GM12878 (cell line): ENCODE measurements around the gene SFI1. TPM values are rescaled to one million over a fixed set of nuclear protein-coding genes. Genes with fewer than 3 reads are reported as not detected.

Experiments
- BCL11A ChIP-seq: IDR thresholded peaks from 2 replicates; pipeline ENCODE4 v1.6.1; 2011; ENCODE audit warnings: low read depth, low read length
- CHD2 ChIP-seq: IDR thresholded peaks from 2 replicates; pipeline ENCODE4 v1.6.1; 2011; ENCODE audit warnings: low read depth, low read length, improper control_type of control experiment, borderline replicate concordance
- HCFC1 ChIP-seq: fragments of 150-350 bp; IDR thresholded peaks from 2 replicates; pipeline ENCODE4 v1.6.1; 2014; ENCODE audit warnings: low read length
- JUNB ChIP-seq: IDR thresholded peaks from 2 replicates; pipeline ENCODE4 v1.6.1; 2016; ENCODE audit warnings: antibody characterized with exemption, mild to moderate bottlenecking
- NFYB ChIP-seq: IDR thresholded peaks from 2 replicates; pipeline ENCODE4 v1.6.1; 2011; ENCODE audit warnings: low read depth, mild to moderate bottlenecking, low read length, improper control_type of control experiment, moderate library complexity; ENCODE audit not compliant: insufficient read depth
- PKNOX1 ChIP-seq: fragments of 450-650 bp; IDR thresholded peaks from 2 replicates; pipeline ENCODE4 v1.6.1; 2016; ENCODE audit warnings: mild to moderate bottlenecking
- POLR2A ChIP-seq: IDR thresholded peaks from 2 replicates; pipeline ENCODE4 v1.6.1; 2011; ENCODE audit warnings: low read depth, mild to moderate bottlenecking, low read length
- RAD51 ChIP-seq: fragments of 450-650 bp; IDR thresholded peaks from 2 replicates; pipeline ENCODE4 v1.6.1; 2016; ENCODE audit warnings: moderate library complexity, mild to moderate bottlenecking, inconsistent platforms
- SUZ12 ChIP-seq: fragments of 200-600 bp; sonication (generic); IDR thresholded peaks from one replicate; pipeline ENCODE4 v1.6.1; 2018; ENCODE audit warnings: antibody characterized with exemption, mild to moderate bottlenecking; ENCODE audit not compliant: unreplicated experiment
- USF1 ChIP-seq: IDR thresholded peaks from 2 replicates; pipeline ENCODE4 v1.6.1; 2011; ENCODE audit warnings: borderline replicate concordance, low read depth, mild to moderate bottlenecking, moderate library complexity, mixed read lengths, low read length; ENCODE audit not compliant: insufficient read depth; ENCODE audit errors: extremely low read length
- ZNF274 ChIP-seq: IDR thresholded peaks from one replicate; pipeline ENCODE4 v1.8.0; 2011; ENCODE audit not compliant: insufficient read length, insufficient read depth
- ZNF384 ChIP-seq: IDR thresholded peaks from 2 replicates; pipeline ENCODE4 v1.6.1; 2012; ENCODE audit warnings: low read depth, mild to moderate bottlenecking, low read length, improper control_type of control experiment, borderline replicate concordance
- polyA plus RNA-seq, 11 experiments: library from polyadenylated mRNA; depleted of rRNA in 4 of 11; unstranded in 6 of 11; stranded (reverse) in 5 of 11; fragments of >200 nt; fragmentation: Nextera tagmentation in 4 of 11; fragmentation: Illumina TruSeq in 1 of 11; extraction: Ambion mirVana in 4 of 11; extraction: Trizol in 1 of 11; gene quantifications; 1 replicate in 1 of 11; 2 replicates in 10 of 11; pipeline versions ENCODE4 v1.2.1 to v1.2.3, GENCODE V29; 2011 to 2016; ENCODE audit warnings: inconsistent platforms in 2 of 11, missing spikeins in 2 of 11, low read depth in 1 of 11
- total RNA-seq, 4 experiments: library from RNA; depleted of rRNA in 3 of 4; stranded (reverse); fragments of >200 nt in 3 of 4; fragmentation: Illumina TruSeq in 1 of 4; extraction: Trizol in 1 of 4; gene quantifications; 2 replicates each; pipeline versions ENCODE4 v1.2.1 to v1.2.3, GENCODE V29; 2013 to 2021
- TF ChIP-seq, protein P1 (sequence below): fragments of 450-650 bp; conservative IDR thresholded peaks from 2 replicates; pipeline ENCODE4 v1.6.1; 2017; ENCODE audit warnings: mild to moderate bottlenecking, moderate library complexity
- TF ChIP-seq, protein P2 (sequence below): fragments of 450-650 bp; IDR thresholded peaks from 2 replicates; pipeline ENCODE4 v1.6.1; 2017; ENCODE audit warnings: low read depth, mild to moderate bottlenecking, moderate library complexity
- TF ChIP-seq, protein P3 (sequence below): IDR thresholded peaks from 2 replicates; pipeline ENCODE4 v1.6.1; 2012; ENCODE audit warnings: low read length, inconsistent platforms
- TF ChIP-seq, protein P4 (sequence below), 3 experiments: IDR thresholded peaks in 2 of 3; conservative IDR thresholded peaks in 1 of 3; 2 replicates each; pipeline ENCODE4 v1.5.1; 2011; ENCODE audit warnings: low read depth in 3 of 3, low read length in 3 of 3, mild to moderate bottlenecking in 3 of 3, control low read depth in 2 of 3, moderate library complexity in 2 of 3, inconsistent platforms in 1 of 3, mixed read lengths in 1 of 3; ENCODE audit not compliant: control insufficient read depth in 2 of 3, insufficient read depth in 1 of 3; ENCODE audit errors: extremely low read depth in 1 of 3
- TF ChIP-seq, protein P5 (sequence below): fragments of 450-650 bp; IDR thresholded peaks from 2 replicates; pipeline ENCODE4 v1.6.1; 2018; ENCODE audit warnings: borderline replicate concordance, mild to moderate bottlenecking; ENCODE audit not compliant: partially characterized antibody

Gene SFI1
- total and polyA plus RNA-seq, 10 of the 15 experiments (the other 5 are each of a cell fraction or from before 2014, with no cell fraction given) = 6.3 to 70.1 (median 30.4) TPM

DNA sequence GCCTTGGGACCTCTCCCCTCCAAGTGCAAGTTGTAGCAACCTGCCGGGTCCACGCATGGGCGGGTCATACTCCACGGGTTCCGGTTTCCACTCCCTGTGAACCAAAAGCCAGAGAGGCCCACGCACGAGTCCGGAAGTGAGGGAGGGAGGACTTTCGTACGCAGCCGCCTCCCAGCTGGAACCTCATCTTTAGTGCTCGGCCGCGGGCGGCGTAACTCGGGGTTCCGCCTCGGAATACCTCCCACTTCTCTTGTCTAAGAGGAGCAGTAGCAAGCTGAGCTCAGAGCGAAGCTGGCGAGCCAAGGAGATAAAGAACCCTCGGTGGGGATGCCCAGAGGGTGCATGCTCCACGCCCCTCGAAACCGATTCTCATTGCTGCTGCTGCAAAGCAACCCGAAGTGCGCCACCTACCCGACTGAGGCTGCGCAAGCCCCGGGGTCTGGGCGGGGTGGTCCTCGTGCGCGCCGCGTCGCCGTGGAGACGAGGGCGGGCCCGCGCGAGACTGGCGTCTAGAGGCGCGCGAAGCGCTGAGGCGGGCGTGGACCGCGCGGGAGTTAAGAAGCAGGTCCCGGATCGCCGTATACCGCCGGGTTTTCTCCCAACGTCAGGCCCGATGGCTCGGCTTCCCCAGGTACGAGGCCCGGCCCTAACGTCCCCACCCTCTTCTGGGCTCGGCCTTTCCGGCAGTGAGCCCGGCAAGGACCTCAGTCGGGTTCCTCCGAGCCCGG, at the start of gene SFI1 (continued):
- TF ChIP-seq, protein P1, sequence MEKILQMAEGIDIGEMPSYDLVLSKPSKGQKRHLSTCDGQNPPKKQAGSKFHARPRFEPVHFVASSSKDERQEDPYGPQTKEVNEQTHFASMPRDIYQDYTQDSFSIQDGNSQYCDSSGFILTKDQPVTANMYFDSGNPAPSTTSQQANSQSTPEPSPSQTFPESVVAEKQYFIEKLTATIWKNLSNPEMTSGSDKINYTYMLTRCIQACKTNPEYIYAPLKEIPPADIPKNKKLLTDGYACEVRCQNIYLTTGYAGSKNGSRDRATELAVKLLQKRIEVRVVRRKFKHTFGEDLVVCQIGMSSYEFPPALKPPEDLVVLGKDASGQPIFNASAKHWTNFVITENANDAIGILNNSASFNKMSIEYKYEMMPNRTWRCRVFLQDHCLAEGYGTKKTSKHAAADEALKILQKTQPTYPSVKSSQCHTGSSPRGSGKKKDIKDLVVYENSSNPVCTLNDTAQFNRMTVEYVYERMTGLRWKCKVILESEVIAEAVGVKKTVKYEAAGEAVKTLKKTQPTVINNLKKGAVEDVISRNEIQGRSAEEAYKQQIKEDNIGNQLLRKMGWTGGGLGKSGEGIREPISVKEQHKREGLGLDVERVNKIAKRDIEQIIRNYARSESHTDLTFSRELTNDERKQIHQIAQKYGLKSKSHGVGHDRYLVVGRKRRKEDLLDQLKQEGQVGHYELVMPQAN = peak; percentile 62
- TF ChIP-seq JUNB (no peak), BCL11A (no peak), CHD2 (peak; percentile 90), SUZ12 (no peak), HCFC1 (no peak), NFYB (no peak), USF1 (no peak), ZNF384 (no peak), POLR2A (peak; percentile 83), RAD51 (no peak), ZNF274 (no peak), PKNOX1 (peak; percentile 94)
- TF ChIP-seq, protein P2, sequence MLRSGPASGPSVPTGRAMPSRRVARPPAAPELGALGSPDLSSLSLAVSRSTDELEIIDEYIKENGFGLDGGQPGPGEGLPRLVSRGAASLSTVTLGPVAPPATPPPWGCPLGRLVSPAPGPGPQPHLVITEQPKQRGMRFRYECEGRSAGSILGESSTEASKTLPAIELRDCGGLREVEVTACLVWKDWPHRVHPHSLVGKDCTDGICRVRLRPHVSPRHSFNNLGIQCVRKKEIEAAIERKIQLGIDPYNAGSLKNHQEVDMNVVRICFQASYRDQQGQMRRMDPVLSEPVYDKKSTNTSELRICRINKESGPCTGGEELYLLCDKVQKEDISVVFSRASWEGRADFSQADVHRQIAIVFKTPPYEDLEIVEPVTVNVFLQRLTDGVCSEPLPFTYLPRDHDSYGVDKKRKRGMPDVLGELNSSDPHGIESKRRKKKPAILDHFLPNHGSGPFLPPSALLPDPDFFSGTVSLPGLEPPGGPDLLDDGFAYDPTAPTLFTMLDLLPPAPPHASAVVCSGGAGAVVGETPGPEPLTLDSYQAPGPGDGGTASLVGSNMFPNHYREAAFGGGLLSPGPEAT = peak; percentile 62; the same call in 1 of the 2 replicates
- TF ChIP-seq, protein P3, sequence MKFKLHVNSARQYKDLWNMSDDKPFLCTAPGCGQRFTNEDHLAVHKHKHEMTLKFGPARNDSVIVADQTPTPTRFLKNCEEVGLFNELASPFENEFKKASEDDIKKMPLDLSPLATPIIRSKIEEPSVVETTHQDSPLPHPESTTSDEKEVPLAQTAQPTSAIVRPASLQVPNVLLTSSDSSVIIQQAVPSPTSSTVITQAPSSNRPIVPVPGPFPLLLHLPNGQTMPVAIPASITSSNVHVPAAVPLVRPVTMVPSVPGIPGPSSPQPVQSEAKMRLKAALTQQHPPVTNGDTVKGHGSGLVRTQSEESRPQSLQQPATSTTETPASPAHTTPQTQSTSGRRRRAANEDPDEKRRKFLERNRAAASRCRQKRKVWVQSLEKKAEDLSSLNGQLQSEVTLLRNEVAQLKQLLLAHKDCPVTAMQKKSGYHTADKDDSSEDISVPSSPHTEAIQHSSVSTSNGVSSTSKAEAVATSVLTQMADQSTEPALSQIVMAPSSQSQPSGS = no peak
- TF ChIP-seq, protein P4, sequence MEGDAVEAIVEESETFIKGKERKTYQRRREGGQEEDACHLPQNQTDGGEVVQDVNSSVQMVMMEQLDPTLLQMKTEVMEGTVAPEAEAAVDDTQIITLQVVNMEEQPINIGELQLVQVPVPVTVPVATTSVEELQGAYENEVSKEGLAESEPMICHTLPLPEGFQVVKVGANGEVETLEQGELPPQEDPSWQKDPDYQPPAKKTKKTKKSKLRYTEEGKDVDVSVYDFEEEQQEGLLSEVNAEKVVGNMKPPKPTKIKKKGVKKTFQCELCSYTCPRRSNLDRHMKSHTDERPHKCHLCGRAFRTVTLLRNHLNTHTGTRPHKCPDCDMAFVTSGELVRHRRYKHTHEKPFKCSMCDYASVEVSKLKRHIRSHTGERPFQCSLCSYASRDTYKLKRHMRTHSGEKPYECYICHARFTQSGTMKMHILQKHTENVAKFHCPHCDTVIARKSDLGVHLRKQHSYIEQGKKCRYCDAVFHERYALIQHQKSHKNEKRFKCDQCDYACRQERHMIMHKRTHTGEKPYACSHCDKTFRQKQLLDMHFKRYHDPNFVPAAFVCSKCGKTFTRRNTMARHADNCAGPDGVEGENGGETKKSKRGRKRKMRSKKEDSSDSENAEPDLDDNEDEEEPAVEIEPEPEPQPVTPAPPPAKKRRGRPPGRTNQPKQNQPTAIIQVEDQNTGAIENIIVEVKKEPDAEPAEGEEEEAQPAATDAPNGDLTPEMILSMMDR (IDR thresholded peaks at IDR 0.05 in 2 of 3, conservative IDR thresholded peaks at IDR 0.05 in 1 of 3; ENCODE audit: control insufficient read depth in 2 of 3, extremely low read depth in 1 of 3, insufficient read depth in 1 of 3, low read depth in 3 of 3, low read length in 3 of 3) = peak; percentile 21 to 34 (median 24); a peak in 3 of 6 replicates
- TF ChIP-seq, protein P5, sequence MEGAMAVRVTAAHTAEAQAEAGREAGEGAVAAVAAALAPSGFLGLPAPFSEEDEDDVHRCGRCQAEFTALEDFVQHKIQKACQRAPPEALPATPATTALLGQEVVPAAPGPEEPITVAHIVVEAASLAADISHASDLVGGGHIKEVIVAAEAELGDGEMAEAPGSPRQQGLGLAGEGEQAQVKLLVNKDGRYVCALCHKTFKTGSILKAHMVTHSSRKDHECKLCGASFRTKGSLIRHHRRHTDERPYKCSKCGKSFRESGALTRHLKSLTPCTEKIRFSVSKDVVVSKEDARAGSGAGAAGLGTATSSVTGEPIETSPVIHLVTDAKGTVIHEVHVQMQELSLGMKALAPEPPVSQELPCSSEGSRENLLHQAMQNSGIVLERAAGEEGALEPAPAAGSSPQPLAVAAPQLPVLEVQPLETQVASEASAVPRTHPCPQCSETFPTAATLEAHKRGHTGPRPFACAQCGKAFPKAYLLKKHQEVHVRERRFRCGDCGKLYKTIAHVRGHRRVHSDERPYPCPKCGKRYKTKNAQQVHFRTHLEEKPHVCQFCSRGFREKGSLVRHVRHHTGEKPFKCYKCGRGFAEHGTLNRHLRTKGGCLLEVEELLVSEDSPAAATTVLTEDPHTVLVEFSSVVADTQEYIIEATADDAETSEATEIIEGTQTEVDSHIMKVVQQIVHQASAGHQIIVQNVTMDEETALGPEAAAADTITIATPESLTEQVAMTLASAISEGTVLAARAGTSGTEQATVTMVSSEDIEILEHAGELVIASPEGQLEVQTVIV = peak; percentile 62
